Measurements from ENCODE around the gene PTDSS2.

- no peak for TF ChIP-seq CTCF (IDR thresholded peaks at IDR 0.05; ENCODE audit: insufficient read depth, low read depth, low read length)
- TF ChIP-seq EZH2 (IDR thresholded peaks at IDR 0.05; ENCODE audit: insufficient read depth, low read length) = no peak
These were observed 36.1 kb downstream of the PTDSS2 start for GRCh38 chr11:486189-486588.

Data from astrocyte (in vitro differentiated cells and primary cell).